ENCODE data around the gene KDM7A. TPM values are rescaled to one million over a fixed set of nuclear protein-coding genes. Genes with fewer than 3 reads are reported as not detected.

KDM7A gene
- total and polyA plus RNA-seq, 2 of the 4 experiments (the other 2 are of a cell fraction), result 1.5 to 2.3 TPM

DNA sequence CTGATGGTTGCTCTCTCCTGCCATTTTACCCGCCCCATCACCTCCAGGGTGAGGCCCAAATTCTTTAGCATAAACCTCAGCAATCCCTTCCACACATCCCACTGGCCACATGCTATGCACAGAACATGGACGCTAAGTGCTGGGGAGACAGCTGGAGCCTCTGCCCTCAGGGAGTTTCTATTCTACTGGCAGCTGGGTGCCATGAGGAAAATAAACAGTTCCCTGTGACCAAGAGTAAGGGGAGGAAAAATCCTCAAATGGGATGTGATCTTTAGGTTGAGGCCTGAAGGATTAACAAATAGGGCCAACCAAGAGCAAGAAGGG is 115.2 kb downstream of the KDM7A start:
- Histone ChIP-seq H3K18ac (ENCODE audit: low read depth, low read length) (no peak overlapping the region), H3K4me1 (ENCODE audit: control insufficient read depth, insufficient read depth, low read length) (peaks cover 21% of the 10 kb centered on the region), H3K27ac (ENCODE audit: insufficient read depth, low read length) (no peak overlapping the region), H3K79me1 (ENCODE audit: low read depth in 1 of 2, low read length in 2 of 2) (peaks cover 27 to 57% of the 10 kb centered on the region in 2 experiments; a peak in 3 of 4 replicates), H3K9ac (ENCODE audit: low read depth, low read length) (no peak overlapping the region), H2AK5ac (ENCODE audit: low read depth, low read length) (peak overlapping the region; percentile 32), H3K36me3 (ENCODE audit: control insufficient read depth, insufficient read depth, low read length) (no peaks in the 10 kb centered on the region), H4K20me1 (ENCODE audit: insufficient read depth, low read length) (peaks cover 8% of the 10 kb centered on the region; the same call in 1 of the 2 replicates), H4K5ac (ENCODE audit: low read depth, low read length) (no peak overlapping the region), H3K23ac (ENCODE audit: low read depth, low read length) (peak overlapping the region; percentile 21), H2AFZ (replicated peaks; ENCODE audit: low read length, poor library complexity) (peak overlapping the region; percentile 52), H2AK9ac (replicated peaks; ENCODE audit: low read depth, low read length, poor library complexity) (peak overlapping the region; percentile 33), H2BK20ac (ENCODE audit: low read depth, low read length) (no peak overlapping the region), H2BK5ac (ENCODE audit: low read depth, low read length, poor library complexity, severe bottlenecking) (no peak overlapping the region), H3K4ac (ENCODE audit: low read depth, low read length) (peak overlapping the region; percentile 57), H4K8ac (ENCODE audit: low read depth in 2 of 2, low read length in 2 of 2) (peak overlapping the region in 1 of 2 experiments; percentile 0; a peak in 2 of 4 replicates), H4K91ac (ENCODE audit: insufficient read depth, low read depth, low read length) (no peak overlapping the region), H3K4me3 (ENCODE audit: insufficient read depth, low read depth, low read length) (no peak overlapping the region), H3K9me3 (ENCODE audit: control insufficient read depth, insufficient read depth, low read length) (no peaks in the 10 kb centered on the region), H3K56ac (ENCODE audit: extremely low read depth, insufficient read depth, low read length) (no peak overlapping the region), H2BK120ac (ENCODE audit: low read depth, low read length) (0 out of 2 replicates have a peak overlapping the region, but pooled peaks have one; percentile 11), H3K9me1 (ENCODE audit: insufficient read depth, low read length) (peaks cover 28% of the 10 kb centered on the region), H3K27me3 (ENCODE audit: control insufficient read depth, insufficient read depth, low read length) (no peaks in the 10 kb centered on the region), H3K14ac (replicated peaks; ENCODE audit: low read depth, low read length) (no peak overlapping the region), H2BK15ac (ENCODE audit: low read depth, low read length) (peak overlapping the region; percentile 33; the same call in 1 of the 3 replicates), H3K4me2 (ENCODE audit: low read depth, low read length) (0 out of 2 replicates have a peak overlapping the region, but pooled peaks have one; percentile 8)
- WGBS, 2 experiments (ENCODE audit: extremely low coverage in 2 of 2, insufficient read length in 1 of 2), result 86% methylated on average over 1 of the region's 2 CpGs; no CpG with 5 or more reads in 1 of the 2 experiments
- DNase-seq, result no peak
- ChIA-PET POLR2A (ENCODE audit: unreplicated experiment) (no interaction called here), CTCF (no interaction called here)
- BruUV-seq (replicated peaks), result no TSS peak
- in situ Hi-C loops (cut with MboI; ENCODE audit: low sequenced_read_pairs) (no loop called here), dilution Hi-C loops (cut with HindIII; ENCODE audit: low sequenced_read_pairs, unreplicated experiment) (no loop called here), intact Hi-C loops (cut with micrococcal nuclease) (no loop called here)
- ATAC-seq (ENCODE audit: low read depth), result no peak
- TF ChIP-seq MAFK (IDR thresholded peaks at IDR 0.05; ENCODE audit: low read depth, low read length) (no peak), MXI1 (IDR thresholded peaks at IDR 0.05; ENCODE audit: borderline replicate concordance, low read depth, low read length) (no peak), RCOR1 (IDR thresholded peaks at IDR 0.05; ENCODE audit: insufficient replicate concordance, low read length) (no peak), RAD21 (IDR thresholded peaks at IDR 0.05; ENCODE audit: low read length) (no peak), RFX5 (IDR thresholded peaks at IDR 0.05; ENCODE audit: low read depth, low read length) (no peak), CHD1 (IDR thresholded peaks at IDR 0.05; ENCODE audit: low read depth, low read length) (no peak), FOS (IDR thresholded peaks at IDR 0.05; ENCODE audit: low read depth, low read length) (no peak), SMC3 (IDR thresholded peaks at IDR 0.05; ENCODE audit: low read depth, low read length) (no peak), CEBPB (IDR thresholded peaks at IDR 0.05; ENCODE audit: low read depth, low read length) (no peak), POLR2A (IDR thresholded peaks at IDR 0.05; ENCODE audit: low read depth, low read length) (no peak), MAZ (IDR thresholded peaks at IDR 0.05; ENCODE audit: borderline replicate concordance, low read depth, low read length) (no peak), BHLHE40 (IDR thresholded peaks at IDR 0.05; ENCODE audit: low read depth, low read length) (no peak), NFE2L2 (IDR thresholded peaks at IDR 0.05; ENCODE audit: low read depth, low read length) (no peak)
- TF ChIP-seq, protein P1, sequence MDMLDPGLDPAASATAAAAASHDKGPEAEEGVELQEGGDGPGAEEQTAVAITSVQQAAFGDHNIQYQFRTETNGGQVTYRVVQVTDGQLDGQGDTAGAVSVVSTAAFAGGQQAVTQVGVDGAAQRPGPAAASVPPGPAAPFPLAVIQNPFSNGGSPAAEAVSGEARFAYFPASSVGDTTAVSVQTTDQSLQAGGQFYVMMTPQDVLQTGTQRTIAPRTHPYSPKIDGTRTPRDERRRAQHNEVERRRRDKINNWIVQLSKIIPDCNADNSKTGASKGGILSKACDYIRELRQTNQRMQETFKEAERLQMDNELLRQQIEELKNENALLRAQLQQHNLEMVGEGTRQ (IDR thresholded peaks at IDR 0.05; ENCODE audit: low read depth, low read length), result no peak
- TF ChIP-seq, protein P2, sequence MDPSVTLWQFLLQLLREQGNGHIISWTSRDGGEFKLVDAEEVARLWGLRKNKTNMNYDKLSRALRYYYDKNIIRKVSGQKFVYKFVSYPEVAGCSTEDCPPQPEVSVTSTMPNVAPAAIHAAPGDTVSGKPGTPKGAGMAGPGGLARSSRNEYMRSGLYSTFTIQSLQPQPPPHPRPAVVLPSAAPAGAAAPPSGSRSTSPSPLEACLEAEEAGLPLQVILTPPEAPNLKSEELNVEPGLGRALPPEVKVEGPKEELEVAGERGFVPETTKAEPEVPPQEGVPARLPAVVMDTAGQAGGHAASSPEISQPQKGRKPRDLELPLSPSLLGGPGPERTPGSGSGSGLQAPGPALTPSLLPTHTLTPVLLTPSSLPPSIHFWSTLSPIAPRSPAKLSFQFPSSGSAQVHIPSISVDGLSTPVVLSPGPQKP (IDR thresholded peaks at IDR 0.05; ENCODE audit: borderline replicate concordance, low read depth, low read length), result no peak
- TF ChIP-seq, protein P3, sequence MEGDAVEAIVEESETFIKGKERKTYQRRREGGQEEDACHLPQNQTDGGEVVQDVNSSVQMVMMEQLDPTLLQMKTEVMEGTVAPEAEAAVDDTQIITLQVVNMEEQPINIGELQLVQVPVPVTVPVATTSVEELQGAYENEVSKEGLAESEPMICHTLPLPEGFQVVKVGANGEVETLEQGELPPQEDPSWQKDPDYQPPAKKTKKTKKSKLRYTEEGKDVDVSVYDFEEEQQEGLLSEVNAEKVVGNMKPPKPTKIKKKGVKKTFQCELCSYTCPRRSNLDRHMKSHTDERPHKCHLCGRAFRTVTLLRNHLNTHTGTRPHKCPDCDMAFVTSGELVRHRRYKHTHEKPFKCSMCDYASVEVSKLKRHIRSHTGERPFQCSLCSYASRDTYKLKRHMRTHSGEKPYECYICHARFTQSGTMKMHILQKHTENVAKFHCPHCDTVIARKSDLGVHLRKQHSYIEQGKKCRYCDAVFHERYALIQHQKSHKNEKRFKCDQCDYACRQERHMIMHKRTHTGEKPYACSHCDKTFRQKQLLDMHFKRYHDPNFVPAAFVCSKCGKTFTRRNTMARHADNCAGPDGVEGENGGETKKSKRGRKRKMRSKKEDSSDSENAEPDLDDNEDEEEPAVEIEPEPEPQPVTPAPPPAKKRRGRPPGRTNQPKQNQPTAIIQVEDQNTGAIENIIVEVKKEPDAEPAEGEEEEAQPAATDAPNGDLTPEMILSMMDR (conservative IDR thresholded peaks at IDR 0.05; ENCODE audit: low read depth, low read length), result no peak
